Measurements from ENCODE around the gene SMIM22.

Gene SMIM22

DNA sequence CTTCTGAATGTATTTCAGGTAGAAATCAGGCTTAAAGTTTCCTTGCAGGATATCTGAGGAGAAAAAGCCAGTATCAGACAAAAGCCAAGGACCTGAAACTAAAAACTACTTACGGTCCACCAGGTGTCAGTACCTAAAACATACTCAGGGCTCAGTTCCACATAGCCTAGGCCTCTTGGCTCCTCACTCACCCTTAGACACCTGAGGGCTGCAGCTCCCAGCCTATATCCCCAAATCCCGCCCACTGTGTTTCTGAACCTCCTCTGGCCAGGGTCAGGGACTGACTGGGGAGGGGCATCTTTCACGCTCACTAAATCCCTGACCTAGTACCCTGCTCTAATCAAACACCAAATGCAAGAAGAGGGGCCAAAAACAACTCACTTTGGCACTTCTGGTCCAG is 16.1 kb downstream of the SMIM22 start:
- Histone ChIP-seq H3K36me3 (ENCODE audit: control insufficient read depth in 1 of 2, insufficient read depth in 2 of 2, low read length in 2 of 2) (peaks cover 30 to 61% of the 10 kb centered on the region in 2 donors), H3K9me3 (ENCODE audit: control insufficient read depth in 1 of 2, low read length in 2 of 2) (no peaks in the 10 kb centered on the region), H3K27ac (ENCODE audit: low read length) (no peak overlapping the region), H3K4me1 (ENCODE audit: control insufficient read depth in 1 of 2, insufficient read depth in 2 of 2, low read length in 2 of 2) (peaks cover 8 to 17% of the 10 kb centered on the region in 2 donors), H3K4me3 (ENCODE audit: low read depth in 1 of 2, low read length in 2 of 2) (no peak overlapping the region), H3K27me3 (ENCODE audit: low read depth, low read length) (no peaks in the 10 kb centered on the region)

DNA sequence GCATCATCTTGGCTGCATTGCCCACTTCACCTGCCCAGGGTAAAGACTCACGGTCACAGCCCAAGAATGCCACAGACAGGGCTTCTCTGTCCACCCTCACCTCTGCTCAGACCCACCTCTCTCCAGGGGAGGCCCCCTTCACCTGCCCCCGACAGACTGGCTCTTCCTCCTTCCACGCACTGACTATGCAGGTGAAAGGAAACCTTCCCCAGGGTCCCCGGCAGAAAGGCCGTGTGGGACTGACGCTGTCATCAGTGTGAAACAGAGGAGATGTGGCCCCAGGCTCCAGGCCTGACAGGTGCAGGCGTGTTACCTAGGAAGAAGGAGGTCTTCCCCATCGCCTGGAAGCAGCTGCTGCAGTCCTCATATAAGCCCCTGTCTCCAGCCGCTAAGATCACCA is 16.6 kb downstream of the SMIM22 start:
- H3K4me1 ChIP-seq (ENCODE audit: control insufficient read depth in 1 of 2, insufficient read depth in 2 of 2, low read length in 2 of 2): peaks cover 8 to 17% of the 10 kb centered on the region in 2 donors
- peaks cover 30 to 62% of the 10 kb centered on the region in 2 donors for H3K36me3 ChIP-seq (ENCODE audit: control insufficient read depth in 1 of 2, insufficient read depth in 2 of 2, low read length in 2 of 2)
- no peaks in the 10 kb centered on the region for H3K9me3 ChIP-seq (ENCODE audit: control insufficient read depth in 1 of 2, low read length in 2 of 2)
- no peak overlapping the region for H3K4me3 ChIP-seq (ENCODE audit: low read depth in 1 of 2, low read length in 2 of 2)
- H3K27ac ChIP-seq (ENCODE audit: low read length): no peak overlapping the region
- H3K27me3 ChIP-seq (ENCODE audit: low read depth, low read length): no peaks in the 10 kb centered on the region

GRCh38 chr16:4813251-4814003 is 18.3 kb downstream of the SMIM22 start:
- Histone ChIP-seq H3K4me1 (ENCODE audit: control insufficient read depth in 1 of 2, insufficient read depth in 2 of 2, low read length in 2 of 2) (peaks cover 8 to 17% of the 10 kb centered on the region in 2 donors), H3K4me3 (ENCODE audit: low read depth in 1 of 2, low read length in 2 of 2) (no peak overlapping the region), H3K9me3 (ENCODE audit: control insufficient read depth in 1 of 2, low read length in 2 of 2) (no peaks in the 10 kb centered on the region), H3K36me3 (ENCODE audit: control insufficient read depth in 1 of 2, insufficient read depth in 2 of 2, low read length in 2 of 2) (peaks cover 38 to 58% of the 10 kb centered on the region in 2 donors), H3K27me3 (ENCODE audit: low read depth, low read length) (no peaks in the 10 kb centered on the region), H3K27ac (ENCODE audit: low read length) (peak overlapping the region; percentile 31)

DNA sequence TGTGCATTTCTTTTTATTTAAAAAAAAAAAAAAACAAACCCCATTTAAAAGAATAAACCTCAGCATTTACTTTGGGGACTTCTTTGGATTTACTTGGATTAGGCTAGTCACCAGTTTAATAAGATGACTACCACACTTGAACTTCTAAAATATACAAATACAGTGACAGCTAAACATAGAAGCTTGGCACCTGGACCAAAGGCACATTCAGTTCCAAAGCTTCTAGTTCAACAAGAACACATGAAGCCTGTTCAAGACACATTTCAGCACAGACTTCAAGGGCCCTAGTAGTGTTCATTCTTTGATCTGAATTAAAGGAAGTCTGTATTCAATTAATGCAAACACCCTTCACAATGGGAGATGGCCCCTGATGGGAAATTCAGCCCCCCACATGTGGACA is 18.9 kb downstream of the SMIM22 start:
- peak overlapping the region in 1 of 2 donors; percentile 6 for H3K4me3 ChIP-seq (ENCODE audit: low read depth in 1 of 2, low read length in 2 of 2)
- H3K36me3 ChIP-seq (ENCODE audit: control insufficient read depth in 1 of 2, insufficient read depth in 2 of 2, low read length in 2 of 2): peaks cover 43 to 58% of the 10 kb centered on the region in 2 donors
- peaks cover 8 to 17% of the 10 kb centered on the region in 2 donors for H3K4me1 ChIP-seq (ENCODE audit: control insufficient read depth in 1 of 2, insufficient read depth in 2 of 2, low read length in 2 of 2)
- H3K27ac ChIP-seq (ENCODE audit: low read length): peak overlapping the region; percentile 31
- no peaks in the 10 kb centered on the region for H3K27me3 ChIP-seq (ENCODE audit: low read depth, low read length)
- no peaks in the 10 kb centered on the region for H3K9me3 ChIP-seq (ENCODE audit: control insufficient read depth in 1 of 2, low read length in 2 of 2)

DNA sequence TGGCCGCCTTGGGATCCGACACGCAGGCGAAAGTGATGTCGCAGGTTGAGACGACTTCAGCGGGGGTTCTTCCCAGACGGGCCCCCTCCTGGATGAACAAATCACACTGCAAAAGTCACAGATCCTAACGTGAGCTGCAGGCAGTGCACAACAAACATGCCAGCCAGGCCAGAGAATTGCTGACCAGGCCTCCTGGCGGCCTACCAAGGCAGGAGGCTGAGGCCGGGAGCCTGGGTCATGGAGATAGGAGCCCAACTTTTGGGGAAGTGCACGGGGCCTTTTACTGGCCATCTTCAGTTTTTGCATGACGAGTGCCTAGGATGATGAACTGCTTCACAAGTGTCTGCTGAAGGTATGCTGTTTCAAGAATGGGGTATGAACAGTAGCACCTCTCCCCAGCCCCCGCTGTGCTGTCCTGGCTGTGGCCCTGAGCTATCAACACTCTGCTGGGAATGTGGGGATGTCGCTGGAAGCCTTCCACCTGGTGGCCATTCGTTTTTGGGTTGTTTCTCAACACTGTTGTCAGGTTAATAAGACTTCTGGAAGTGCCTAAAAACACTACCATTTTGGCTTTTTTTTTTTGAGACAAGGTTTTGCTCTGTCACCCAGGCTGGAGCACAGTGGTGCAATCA is 19.5 kb downstream of the SMIM22 start:
- Histone ChIP-seq H3K9me3 (ENCODE audit: control insufficient read depth in 1 of 2, low read length in 2 of 2) (no peaks in the 10 kb centered on the region), H3K4me1 (ENCODE audit: control insufficient read depth in 1 of 2, insufficient read depth in 2 of 2, low read length in 2 of 2) (peaks cover 8 to 17% of the 10 kb centered on the region in 2 donors), H3K36me3 (ENCODE audit: control insufficient read depth in 1 of 2, insufficient read depth in 2 of 2, low read length in 2 of 2) (peaks cover 46 to 55% of the 10 kb centered on the region in 2 donors), H3K27me3 (ENCODE audit: low read depth, low read length) (no peaks in the 10 kb centered on the region), H3K4me3 (ENCODE audit: low read depth in 1 of 2, low read length in 2 of 2) (peak overlapping the region in 1 of 2 donors; percentile 6), H3K27ac (ENCODE audit: low read length) (no peak overlapping the region)

DNA sequence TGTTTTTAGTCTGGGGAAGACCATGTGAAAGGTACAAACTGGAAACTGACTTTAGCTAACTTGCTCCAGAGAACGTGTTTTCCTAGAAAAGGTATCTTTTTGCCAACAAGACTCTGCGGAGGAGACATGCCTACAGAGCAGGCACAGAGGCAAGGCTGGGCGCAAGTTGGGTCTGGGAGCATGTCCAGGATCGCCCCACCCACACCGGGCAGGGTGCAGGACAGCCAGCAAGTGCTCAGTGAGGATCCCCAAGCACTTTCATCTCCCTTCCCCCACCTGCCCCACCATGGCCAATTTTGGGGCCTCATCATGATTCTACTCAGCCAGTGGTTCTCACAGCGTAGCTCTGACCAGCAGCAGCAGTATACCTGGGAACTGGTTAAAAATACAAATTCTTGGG is 25.5 kb downstream of the SMIM22 start:
- Histone ChIP-seq H3K27ac (ENCODE audit: low read length) (no peak overlapping the region), H3K36me3 (ENCODE audit: control insufficient read depth in 1 of 2, insufficient read depth in 2 of 2, low read length in 2 of 2) (peaks cover 55 to 72% of the 10 kb centered on the region in 2 donors)

DNA sequence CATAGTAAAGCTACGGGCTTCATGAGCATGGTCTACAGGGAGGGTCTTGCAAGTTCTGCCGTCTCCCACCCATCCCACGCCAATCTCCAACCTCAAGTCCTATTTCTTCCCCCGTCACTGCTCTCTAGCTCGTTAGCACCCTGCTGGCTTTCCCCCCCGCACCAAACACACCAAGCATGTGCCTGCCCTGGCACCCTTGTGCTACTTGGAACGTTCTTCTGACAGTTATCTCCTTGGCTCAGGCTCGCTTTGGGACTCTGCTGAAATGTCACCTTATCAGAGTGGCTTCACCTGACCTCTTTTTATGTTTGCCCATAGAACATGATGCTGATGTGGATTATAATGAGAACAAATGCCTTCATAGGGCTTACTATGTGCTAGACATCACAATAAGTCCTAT is 30.0 kb downstream of the SMIM22 start:
- Histone ChIP-seq H3K9me3 (ENCODE audit: control insufficient read depth in 1 of 2, low read length in 2 of 2) (no peaks in the 10 kb centered on the region), H3K4me1 (ENCODE audit: control insufficient read depth in 1 of 2, insufficient read depth in 2 of 2, low read length in 2 of 2) (peaks cover 0 to 8% of the 10 kb centered on the region in 2 donors), H3K27ac (ENCODE audit: low read length) (no peak overlapping the region), H3K27me3 (ENCODE audit: low read depth, low read length) (no peaks in the 10 kb centered on the region), H3K36me3 (ENCODE audit: control insufficient read depth in 1 of 2, insufficient read depth in 2 of 2, low read length in 2 of 2) (peaks cover 46 to 82% of the 10 kb centered on the region in 2 donors), H3K4me3 (ENCODE audit: low read depth in 1 of 2, low read length in 2 of 2) (no peak overlapping the region)

More for the DNA sequence above, 25.5 kb downstream of the SMIM22 start:
- Histone ChIP-seq H3K4me1 (ENCODE audit: control insufficient read depth in 1 of 2, insufficient read depth in 2 of 2, low read length in 2 of 2) (no peaks in the 10 kb centered on the region), H3K4me3 (ENCODE audit: low read depth in 1 of 2, low read length in 2 of 2) (no peak overlapping the region), H3K27me3 (ENCODE audit: low read depth, low read length) (no peaks in the 10 kb centered on the region), H3K9me3 (ENCODE audit: control insufficient read depth in 1 of 2, low read length in 2 of 2) (no peaks in the 10 kb centered on the region)

DNA sequence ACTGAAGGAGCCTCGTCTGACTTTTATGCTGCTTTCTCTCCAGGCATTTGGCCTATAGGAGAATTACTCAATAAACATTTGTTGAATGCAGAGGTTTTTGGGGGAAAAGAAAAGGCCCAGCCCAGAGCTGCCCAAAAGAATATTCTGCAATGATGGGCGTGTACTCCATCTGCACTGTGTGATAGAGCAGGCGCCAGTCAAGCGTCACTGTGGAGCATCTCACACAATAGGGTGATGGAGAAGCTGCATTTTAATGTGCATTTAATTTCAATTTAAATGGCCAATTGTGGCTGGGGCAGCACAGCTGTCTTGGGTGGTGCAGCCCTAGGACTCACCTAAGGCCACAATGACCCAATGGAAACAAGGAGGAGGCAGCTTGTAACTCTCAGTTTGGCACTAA is 31.4 kb downstream of the SMIM22 start:
- Histone ChIP-seq H3K9me3 (ENCODE audit: control insufficient read depth in 1 of 2, low read length in 2 of 2) (no peaks in the 10 kb centered on the region), H3K36me3 (ENCODE audit: control insufficient read depth in 1 of 2, insufficient read depth in 2 of 2, low read length in 2 of 2) (peaks cover 46 to 82% of the 10 kb centered on the region in 2 donors), H3K27me3 (ENCODE audit: low read depth, low read length) (no peaks in the 10 kb centered on the region), H3K4me1 (ENCODE audit: control insufficient read depth in 1 of 2, insufficient read depth in 2 of 2, low read length in 2 of 2) (peaks cover 0 to 8% of the 10 kb centered on the region in 2 donors), H3K27ac (ENCODE audit: low read length) (no peak overlapping the region), H3K4me3 (ENCODE audit: low read depth in 1 of 2, low read length in 2 of 2) (no peak overlapping the region)

- Histone ChIP-seq H3K4me1 (ENCODE audit: control insufficient read depth in 1 of 2, insufficient read depth in 2 of 2, low read length in 2 of 2) (peaks cover 0 to 8% of the 10 kb centered on the region in 2 donors), H3K9me3 (ENCODE audit: control insufficient read depth in 1 of 2, low read length in 2 of 2) (no peaks in the 10 kb centered on the region), H3K4me3 (ENCODE audit: low read depth in 1 of 2, low read length in 2 of 2) (no peak overlapping the region), H3K27ac (ENCODE audit: low read length) (no peak overlapping the region), H3K27me3 (ENCODE audit: low read depth, low read length) (no peaks in the 10 kb centered on the region), H3K36me3 (ENCODE audit: control insufficient read depth in 1 of 2, insufficient read depth in 2 of 2, low read length in 2 of 2) (peaks cover 46 to 82% of the 10 kb centered on the region in 2 donors)
Observed at GRCh38 chr16:4826980-4827379, 31.8 kb downstream of the SMIM22 start.

DNA sequence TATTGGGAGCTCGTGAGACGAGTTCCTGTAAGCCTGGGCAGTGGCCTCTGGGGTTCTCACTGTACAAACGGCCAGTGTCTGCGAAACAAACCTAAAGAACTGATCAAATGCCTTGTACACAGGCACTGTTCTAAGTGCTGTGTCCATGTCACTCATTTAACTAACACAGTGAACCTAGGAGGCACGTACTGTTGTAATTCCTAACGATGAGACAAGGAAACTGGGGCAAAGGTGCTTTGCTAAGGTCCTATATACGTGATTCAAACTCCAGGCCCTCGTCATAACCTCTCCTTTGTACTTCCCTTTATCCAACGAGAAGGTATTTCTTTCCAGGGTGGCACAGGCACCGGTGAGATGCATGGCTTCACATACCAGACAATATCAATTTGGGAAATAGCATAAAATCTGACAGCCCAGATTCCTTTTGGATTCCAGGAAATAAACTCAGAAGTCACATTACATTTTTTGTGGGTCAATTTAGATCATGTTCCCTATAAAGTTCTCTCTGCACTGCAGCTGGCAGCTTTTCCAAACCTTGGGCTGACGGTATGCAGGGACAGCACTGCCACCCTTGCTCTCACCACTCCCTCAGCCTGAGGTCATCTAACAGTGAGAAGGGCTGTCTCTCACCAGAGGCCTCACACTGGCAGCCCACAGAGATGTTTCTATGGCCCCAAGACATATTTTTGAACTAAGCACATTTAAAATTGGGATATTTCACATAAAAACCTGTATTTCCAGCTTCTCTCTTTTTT is 33.6 kb downstream of the SMIM22 start:
- Histone ChIP-seq H3K36me3 (ENCODE audit: control insufficient read depth in 1 of 2, insufficient read depth in 2 of 2, low read length in 2 of 2) (peaks cover 49 to 81% of the 10 kb centered on the region in 2 donors), H3K27ac (ENCODE audit: low read length) (no peak overlapping the region), H3K4me1 (ENCODE audit: control insufficient read depth in 1 of 2, insufficient read depth in 2 of 2, low read length in 2 of 2) (peaks cover 0 to 10% of the 10 kb centered on the region in 2 donors), H3K4me3 (ENCODE audit: low read depth in 1 of 2, low read length in 2 of 2) (no peak overlapping the region), H3K27me3 (ENCODE audit: low read depth, low read length) (no peaks in the 10 kb centered on the region), H3K9me3 (ENCODE audit: control insufficient read depth in 1 of 2, low read length in 2 of 2) (no peaks in the 10 kb centered on the region)

GRCh38 chr16:4830408-4830807 is 35.2 kb downstream of the SMIM22 start:
- H3K27me3 ChIP-seq (ENCODE audit: low read depth, low read length): no peaks in the 10 kb centered on the region
- no peaks in the 10 kb centered on the region for H3K9me3 ChIP-seq (ENCODE audit: control insufficient read depth in 1 of 2, low read length in 2 of 2)
- peaks cover 40 to 65% of the 10 kb centered on the region in 2 donors for H3K36me3 ChIP-seq (ENCODE audit: control insufficient read depth in 1 of 2, insufficient read depth in 2 of 2, low read length in 2 of 2)
- H3K4me1 ChIP-seq (ENCODE audit: control insufficient read depth in 1 of 2, insufficient read depth in 2 of 2, low read length in 2 of 2): peaks cover 0 to 15% of the 10 kb centered on the region in 2 donors
- no peak overlapping the region for H3K4me3 ChIP-seq (ENCODE audit: low read depth in 1 of 2, low read length in 2 of 2)
- no peak overlapping the region for H3K27ac ChIP-seq (ENCODE audit: low read length)
